GM12874 (cell line): ENCODE results near the gene FAM149A.

Source experiments
- CTCF ChIP-seq: IDR thresholded peaks from 2 replicates; pipeline ENCODE4 v1.5.1; 2011; ENCODE audit warnings: low read depth, mild to moderate bottlenecking, control low read depth, low read length, moderate library complexity; ENCODE audit not compliant: insufficient read depth

FAM149A gene

DNA sequence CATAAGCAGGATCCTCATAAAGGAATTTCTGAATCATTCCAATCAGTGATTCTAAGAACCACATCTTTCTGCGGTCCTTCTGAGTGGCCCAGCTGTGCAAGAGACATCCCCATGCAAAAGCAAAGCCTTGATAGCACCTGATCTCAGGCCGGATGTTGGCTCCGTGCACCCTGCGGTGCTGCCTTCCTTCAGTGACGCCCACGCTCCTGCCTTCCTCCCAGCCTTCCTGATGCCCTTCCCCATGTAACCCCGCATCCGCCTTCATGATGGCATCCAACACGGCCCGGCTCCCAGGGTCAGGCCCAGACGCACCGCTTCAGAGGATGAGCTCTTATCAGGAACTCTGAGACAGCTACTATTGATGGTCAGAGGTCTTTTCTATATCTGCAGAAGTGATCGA lies 66.5 kb downstream of the FAM149A start:
- TF ChIP-seq CTCF = no peak

DNA sequence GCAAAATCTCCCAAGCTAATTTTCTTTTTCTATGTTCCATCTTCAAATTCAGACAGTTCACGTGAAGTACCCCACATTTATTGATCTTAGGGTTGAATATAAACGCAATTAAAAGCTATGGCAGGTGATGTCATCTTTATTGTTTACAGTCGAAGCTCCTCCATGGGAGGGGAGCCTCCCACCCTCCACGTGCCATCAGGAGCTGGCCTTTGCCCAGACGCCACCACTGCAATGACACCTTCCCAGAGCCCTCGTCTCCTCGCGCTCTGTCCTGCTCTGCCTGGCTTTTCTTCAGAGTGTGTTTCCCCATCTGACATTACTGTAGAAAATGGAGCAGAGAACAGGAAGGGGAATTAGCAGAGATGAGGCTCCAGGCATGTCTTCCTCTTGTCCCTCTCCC lies 68.0 kb downstream of the FAM149A start:
- no peak for TF ChIP-seq CTCF

- TF ChIP-seq CTCF = no peak
These were observed 83.6 kb downstream of the FAM149A start for GRCh38 chr4:186188107-186188506.

DNA sequence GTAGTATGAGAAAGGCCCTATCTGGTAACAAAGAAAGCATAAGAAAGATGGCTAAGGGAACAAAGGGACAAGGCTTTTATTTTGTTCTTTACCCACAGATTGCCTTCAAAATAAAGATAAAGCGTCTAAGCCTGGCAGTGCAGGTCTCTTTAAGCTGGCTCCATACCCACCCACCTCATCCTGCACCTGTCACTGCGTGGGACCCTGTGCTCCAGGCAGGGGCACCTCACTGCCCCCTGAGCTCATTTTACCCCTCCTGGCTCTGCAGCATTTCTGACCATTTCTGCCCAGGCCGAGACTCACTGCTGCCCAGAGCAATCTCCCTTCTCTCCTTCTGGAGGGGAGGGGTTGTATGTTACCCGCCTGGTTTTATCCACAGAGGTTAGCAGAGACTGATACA lies 85.2 kb downstream of the FAM149A start:
- TF ChIP-seq CTCF = no peak

DNA sequence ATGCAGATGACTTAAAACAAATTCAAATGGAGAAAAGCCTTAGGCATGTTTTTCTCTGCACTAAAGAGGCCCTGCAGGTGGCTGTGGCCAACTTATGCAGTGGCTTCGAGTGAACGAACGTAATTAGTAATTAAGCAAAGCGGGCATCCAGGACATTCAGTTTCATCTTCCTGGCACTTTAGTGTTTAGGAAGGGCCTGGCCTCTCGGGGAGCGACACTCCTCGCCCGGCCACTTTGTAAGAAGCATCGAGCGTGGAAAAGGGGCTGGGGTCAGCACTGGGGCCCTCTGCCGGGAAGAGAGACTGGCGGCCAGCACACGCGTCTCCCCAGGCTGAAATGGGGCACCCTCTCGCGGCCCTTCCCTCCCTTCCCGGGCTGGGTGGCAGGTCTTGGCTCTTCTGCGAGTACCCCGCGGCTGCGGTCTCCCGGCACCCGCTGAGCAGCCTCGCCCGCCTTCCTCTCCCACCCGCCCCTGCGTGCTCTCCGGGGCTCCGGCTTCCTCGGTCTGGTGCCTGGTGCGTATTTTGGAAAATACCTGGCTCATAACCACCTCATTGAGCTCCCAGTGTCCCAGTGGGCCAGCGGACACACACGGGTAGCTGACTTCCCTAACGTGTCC lies 86.2 kb downstream of the FAM149A start:
- 0 out of 2 replicates have a peak, but pooled peaks have one; percentile 12 for TF ChIP-seq CTCF

DNA sequence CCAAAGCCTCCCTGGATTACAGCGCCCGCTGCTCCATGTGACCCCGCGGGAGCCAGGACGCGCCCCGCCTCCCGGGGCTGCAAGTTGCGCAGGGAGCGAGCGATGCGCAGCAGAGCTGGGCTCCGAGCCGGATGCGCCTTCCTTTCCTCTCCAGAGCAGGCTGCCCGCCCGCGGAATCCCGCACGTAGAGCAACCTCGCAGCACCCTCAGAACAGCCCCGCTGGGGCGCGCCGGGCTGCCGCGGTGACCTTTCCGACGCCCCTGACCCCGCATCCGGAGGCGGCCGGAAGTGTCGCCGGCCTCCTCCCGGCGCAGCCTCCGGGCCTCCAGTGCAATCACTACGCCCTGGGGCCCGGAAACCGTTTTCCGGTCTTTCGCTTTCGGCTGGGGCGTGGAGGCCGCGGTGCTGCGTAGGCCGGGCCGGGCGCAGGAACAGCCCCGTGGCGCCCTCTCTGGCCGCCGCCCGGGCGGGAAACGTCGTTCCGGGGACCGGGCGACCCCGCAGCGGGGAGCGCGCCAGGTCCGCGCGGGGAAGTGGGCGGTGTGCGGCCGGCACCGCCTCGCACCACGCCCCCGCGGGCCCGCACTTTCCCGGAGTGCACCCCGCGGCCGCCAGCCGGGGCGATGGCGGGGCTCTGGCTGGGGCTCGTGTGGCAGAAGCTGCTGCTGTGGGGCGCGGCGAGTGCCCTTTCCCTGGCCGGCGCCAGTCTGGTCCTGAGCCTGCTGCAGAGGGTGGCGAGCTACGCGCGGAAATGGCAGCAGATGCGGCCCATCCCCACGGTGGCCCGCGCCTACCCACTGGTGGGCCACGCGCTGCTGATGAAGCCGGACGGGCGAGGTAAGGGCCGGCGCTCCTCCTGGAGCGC lies 86.9 kb downstream of the FAM149A start, which contains the start of gene CYP4V2:
Gene CYP4V2 (plus strand): TSS at position 368 of the 866 bp plus-strand sequence. CDS start 257 bp downstream, at position 625.
- peak; percentile 64 for TF ChIP-seq CTCF

GRCh38 chr4:186192066-186192612 lies 87.6 kb downstream of the FAM149A start:
- no peak for TF ChIP-seq CTCF
